ENCODE data around the gene DXO.

DXO gene

DNA sequence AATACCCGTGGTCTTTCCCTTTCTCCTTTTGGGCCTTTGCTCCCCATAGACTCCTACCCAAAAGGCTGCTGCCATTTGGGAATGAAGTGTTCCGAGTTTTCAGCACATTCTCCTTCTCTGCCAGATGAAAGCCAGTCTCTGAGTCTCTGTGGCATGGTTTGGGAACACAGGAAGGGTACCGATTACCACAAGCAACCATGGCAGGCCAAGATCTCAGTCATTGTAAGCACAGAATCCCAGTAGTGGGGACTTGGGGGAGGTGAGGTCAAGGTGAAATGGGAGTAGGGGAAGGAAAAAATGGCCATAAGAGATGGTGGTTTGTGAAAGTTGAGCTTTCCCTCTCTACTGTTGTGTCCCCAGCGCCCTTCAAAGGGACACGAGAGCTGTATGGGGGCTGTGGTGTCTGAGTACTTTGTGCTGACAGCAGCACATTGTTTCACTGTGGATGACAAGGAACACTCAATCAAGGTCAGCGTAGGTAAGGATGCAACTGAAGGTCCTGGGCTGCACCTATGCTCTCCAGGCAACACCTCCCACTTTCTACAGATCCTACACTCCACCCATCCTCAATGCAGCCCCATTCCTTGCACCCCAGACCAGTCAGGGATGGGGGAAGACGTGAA, 21.9 kb downstream of the DXO start:
- TF ChIP-seq, protein P1, sequence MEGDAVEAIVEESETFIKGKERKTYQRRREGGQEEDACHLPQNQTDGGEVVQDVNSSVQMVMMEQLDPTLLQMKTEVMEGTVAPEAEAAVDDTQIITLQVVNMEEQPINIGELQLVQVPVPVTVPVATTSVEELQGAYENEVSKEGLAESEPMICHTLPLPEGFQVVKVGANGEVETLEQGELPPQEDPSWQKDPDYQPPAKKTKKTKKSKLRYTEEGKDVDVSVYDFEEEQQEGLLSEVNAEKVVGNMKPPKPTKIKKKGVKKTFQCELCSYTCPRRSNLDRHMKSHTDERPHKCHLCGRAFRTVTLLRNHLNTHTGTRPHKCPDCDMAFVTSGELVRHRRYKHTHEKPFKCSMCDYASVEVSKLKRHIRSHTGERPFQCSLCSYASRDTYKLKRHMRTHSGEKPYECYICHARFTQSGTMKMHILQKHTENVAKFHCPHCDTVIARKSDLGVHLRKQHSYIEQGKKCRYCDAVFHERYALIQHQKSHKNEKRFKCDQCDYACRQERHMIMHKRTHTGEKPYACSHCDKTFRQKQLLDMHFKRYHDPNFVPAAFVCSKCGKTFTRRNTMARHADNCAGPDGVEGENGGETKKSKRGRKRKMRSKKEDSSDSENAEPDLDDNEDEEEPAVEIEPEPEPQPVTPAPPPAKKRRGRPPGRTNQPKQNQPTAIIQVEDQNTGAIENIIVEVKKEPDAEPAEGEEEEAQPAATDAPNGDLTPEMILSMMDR (IDR thresholded peaks at IDR 0.05; ENCODE audit: low read length, missing control alignments): no peak
- DNase-seq (ENCODE audit: low read depth): no peak
- H3K4me3 ChIP-seq (replicated peaks; ENCODE audit: low read depth, low read length): no peak overlapping the region

DNA sequence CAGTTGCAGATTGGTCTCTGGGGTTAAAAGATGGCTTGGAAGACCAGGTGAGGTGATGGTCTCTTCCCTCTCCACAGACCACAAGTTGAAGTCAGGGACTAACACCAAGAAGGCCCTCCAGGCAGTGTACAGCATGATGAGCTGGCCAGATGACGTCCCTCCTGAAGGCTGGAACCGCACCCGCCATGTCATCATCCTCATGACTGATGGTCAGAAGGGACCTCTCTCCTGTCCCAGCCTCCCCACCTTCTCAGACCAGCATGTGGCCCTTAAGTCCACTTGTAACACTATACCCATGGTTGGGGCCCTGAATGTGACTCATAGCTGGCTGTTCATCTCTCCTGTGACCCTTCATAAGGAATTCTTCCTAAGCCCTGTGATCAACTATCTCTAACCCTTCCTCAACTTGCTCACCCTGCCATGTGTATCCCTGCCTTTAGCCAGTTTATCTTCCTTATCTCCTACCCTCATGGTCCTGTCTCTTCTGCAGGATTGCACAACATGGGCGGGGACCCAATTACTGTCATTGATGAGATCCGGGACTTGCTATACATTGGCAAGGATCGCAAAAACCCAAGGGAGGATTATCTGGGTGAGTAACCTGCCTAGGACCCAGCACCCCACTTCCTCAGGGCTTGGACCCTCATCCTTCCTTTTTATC, 23.1 kb downstream of the DXO start:
- TF ChIP-seq, protein P1 (IDR thresholded peaks at IDR 0.05; ENCODE audit: low read length, missing control alignments): no peak
- H3K4me3 ChIP-seq (replicated peaks; ENCODE audit: low read depth, low read length): no peak overlapping the region
- DNase-seq (ENCODE audit: low read depth): no peak

DNA sequence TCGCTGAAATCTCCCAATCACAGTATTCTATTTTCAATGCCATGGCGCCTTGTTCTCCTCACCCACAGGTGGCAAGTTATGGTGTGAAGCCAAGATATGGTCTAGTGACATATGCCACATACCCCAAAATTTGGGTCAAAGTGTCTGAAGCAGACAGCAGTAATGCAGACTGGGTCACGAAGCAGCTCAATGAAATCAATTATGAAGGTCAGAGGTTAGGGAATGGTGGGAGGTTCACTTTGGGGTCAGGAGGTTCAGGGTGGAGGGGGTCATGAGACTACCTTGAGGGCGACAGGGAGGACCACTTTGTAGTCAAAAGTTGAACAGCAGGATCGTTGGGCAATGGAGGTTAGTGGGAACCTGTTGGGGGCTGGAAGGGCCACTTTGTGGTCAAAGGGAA, 23.6 kb downstream of the DXO start:
- TF ChIP-seq, protein P1 (IDR thresholded peaks at IDR 0.05; ENCODE audit: low read length, missing control alignments): no peak
- DNase-seq (ENCODE audit: low read depth): no peak
- H3K4me3 ChIP-seq (replicated peaks; ENCODE audit: low read depth, low read length): no peak overlapping the region

DNA sequence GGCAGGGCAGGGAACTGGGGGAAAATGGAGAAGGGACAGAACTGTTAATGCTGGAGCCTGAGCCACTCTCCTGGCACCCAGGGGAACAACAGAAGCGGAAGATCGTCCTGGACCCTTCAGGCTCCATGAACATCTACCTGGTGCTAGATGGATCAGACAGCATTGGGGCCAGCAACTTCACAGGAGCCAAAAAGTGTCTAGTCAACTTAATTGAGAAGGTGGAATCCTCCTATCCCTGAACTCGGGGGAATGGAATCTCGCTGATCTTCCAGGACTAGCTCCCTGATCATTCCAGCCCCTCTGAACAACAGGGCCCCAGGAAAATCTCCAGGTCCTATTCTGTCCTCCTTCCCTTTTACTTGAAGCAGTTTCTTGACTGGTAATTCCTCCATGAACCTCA, 24.1 kb downstream of the DXO start:
- no peak for DNase-seq (ENCODE audit: low read depth)
- H3K4me3 ChIP-seq (replicated peaks; ENCODE audit: low read depth, low read length): no peak overlapping the region
- TF ChIP-seq, protein P1 (IDR thresholded peaks at IDR 0.05; ENCODE audit: low read length, missing control alignments): no peak

DNA sequence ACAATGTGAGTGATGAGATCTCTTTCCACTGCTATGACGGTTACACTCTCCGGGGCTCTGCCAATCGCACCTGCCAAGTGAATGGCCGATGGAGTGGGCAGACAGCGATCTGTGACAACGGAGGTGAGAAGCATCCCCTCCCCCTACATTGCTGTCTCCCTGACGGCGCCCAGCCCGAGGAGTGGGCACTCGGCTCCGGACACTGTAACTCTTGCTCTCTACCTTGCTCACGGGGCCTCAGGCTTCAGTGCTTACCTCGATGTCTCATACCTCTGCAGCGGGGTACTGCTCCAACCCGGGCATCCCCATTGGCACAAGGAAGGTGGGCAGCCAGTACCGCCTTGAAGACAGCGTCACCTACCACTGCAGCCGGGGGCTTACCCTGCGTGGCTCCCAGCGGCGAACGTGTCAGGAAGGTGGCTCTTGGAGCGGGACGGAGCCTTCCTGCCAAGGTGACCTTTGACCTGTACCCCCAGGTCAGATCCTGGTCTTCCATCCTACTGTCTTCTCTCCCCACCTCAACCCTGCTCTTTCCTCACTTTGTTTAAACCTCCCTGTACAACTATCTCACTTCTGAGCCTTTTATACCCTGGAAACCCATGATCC, 24.8 kb downstream of the DXO start:
- TF ChIP-seq, protein P1 (IDR thresholded peaks at IDR 0.05; ENCODE audit: low read length, missing control alignments): no peak
- no peak for DNase-seq (ENCODE audit: low read depth)
- no peak overlapping the region for H3K4me3 ChIP-seq (replicated peaks; ENCODE audit: low read depth, low read length)

DNA sequence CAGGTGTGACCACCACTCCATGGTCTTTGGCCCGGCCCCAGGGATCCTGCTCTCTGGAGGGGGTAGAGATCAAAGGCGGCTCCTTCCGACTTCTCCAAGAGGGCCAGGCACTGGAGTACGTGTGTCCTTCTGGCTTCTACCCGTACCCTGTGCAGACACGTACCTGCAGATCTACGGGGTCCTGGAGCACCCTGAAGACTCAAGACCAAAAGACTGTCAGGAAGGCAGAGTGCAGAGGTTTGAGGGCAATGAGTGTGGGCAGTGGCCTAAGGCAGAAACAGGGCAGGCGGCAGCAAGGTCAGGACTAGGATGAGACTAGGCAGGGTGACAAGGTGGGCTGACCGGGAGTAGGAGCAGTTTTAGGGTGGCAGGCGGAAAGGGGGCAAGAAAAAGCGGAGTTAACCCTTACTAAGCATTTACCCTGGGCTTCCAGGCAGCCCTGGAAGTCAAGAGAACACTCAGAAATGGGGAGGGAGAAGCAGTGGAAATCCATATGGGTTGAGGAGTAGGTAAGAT, 25.5 kb downstream of the DXO start:
- peak overlapping the region; percentile 34 for H3K4me3 ChIP-seq (replicated peaks; ENCODE audit: low read depth, low read length)
- TF ChIP-seq, protein P1 (IDR thresholded peaks at IDR 0.05; ENCODE audit: low read length, missing control alignments): no peak
- DNase-seq (ENCODE audit: low read depth): no peak

All from fibroblast of pulmonary artery (primary cell).